Hepatocyte (in vitro differentiated cells): Measurements from ENCODE around the gene B3GAT1. TPM values are rescaled to one million over a fixed set of nuclear protein-coding genes. Genes with fewer than 3 reads are reported as not detected.

Experiments used
- DNase-seq: peaks from one replicate; pipeline ENCODE4 v3.0.0-alpha.2; 2016; ENCODE audit warnings: low spot score
- H2AFZ ChIP-seq: fragments of 200-600 bp; sonication (generic); 2 replicates; pipeline ENCODE4 v1.6.0; 2016; ENCODE audit warnings: antibody characterized with exemption, mild to moderate bottlenecking
- H3K27ac ChIP-seq: fragments of 200-600 bp; sonication (generic); 2 replicates; pipeline ENCODE4 v1.5.1; 2016; ENCODE audit warnings: mild to moderate bottlenecking
- H3K27me3 ChIP-seq: fragments of 200-600 bp; sonication (generic); 2 replicates; pipeline ENCODE4 v1.6.1; 2016
- H3K36me3 ChIP-seq: fragments of 200-600 bp; sonication (generic); replicated peaks from 2 replicates; pipeline ENCODE4 v1.5.1; 2016; ENCODE audit warnings: low read depth; ENCODE audit not compliant: insufficient read depth
- H3K4me1 ChIP-seq: fragments of 200-600 bp; sonication (generic); 2 replicates; pipeline ENCODE4 v1.5.1; 2016; ENCODE audit warnings: mild to moderate bottlenecking, moderate library complexity; ENCODE audit not compliant: insufficient read depth
- H3K4me2 ChIP-seq: fragments of 200-600 bp; sonication (generic); 2 replicates; pipeline ENCODE4 v1.6.0; 2016
- H3K4me3 ChIP-seq: fragments of 200-600 bp; sonication (generic); 2 replicates; pipeline ENCODE4 v1.5.1; 2016; ENCODE audit warnings: mild to moderate bottlenecking
- H3K79me2 ChIP-seq: fragments of 200-600 bp; sonication (generic); 2 replicates; pipeline ENCODE4 v1.6.0; 2017; ENCODE audit warnings: mild to moderate bottlenecking
- H3K9me2 ChIP-seq: fragments of 200-600 bp; sonication (generic); replicated peaks from 2 replicates; pipeline ENCODE4 v1.6.0; 2017; ENCODE audit warnings: mild to moderate bottlenecking; ENCODE audit not compliant: insufficient read depth
- H3K9me3 ChIP-seq: fragments of 200-600 bp; sonication (generic); 2 replicates; pipeline ENCODE4 v1.5.1; 2016; ENCODE audit warnings: low read depth, mild to moderate bottlenecking
- H4K20me1 ChIP-seq: fragments of 200-600 bp; sonication (generic); 2 replicates; pipeline ENCODE4 v1.6.0; 2016; ENCODE audit warnings: mild to moderate bottlenecking; ENCODE audit not compliant: insufficient read depth, poor library complexity, severe bottlenecking
- EZH2 ChIP-seq: fragments of 200-600 bp; sonication (generic); IDR thresholded peaks from 2 replicates; pipeline ENCODE4 v1.6.1; 2016; ENCODE audit warnings: antibody characterized with exemption, mild to moderate bottlenecking, borderline replicate concordance
- EZH2phosphoT487 ChIP-seq: fragments of 200-600 bp; sonication (generic); IDR thresholded peaks from one replicate; pipeline ENCODE4 v1.6.1; 2018; ENCODE audit warnings: antibody characterized with exemption, mild to moderate bottlenecking, low read depth, moderate library complexity; ENCODE audit not compliant: unreplicated experiment, severe bottlenecking
- WGBS: methylation state at CpG from one replicate; pipeline ENCODE4 v1.1.6; 2016; ENCODE audit warnings: low lambda C conversion rate; ENCODE audit errors: missing lambda C conversion rate; 5-methylcytosine and 5-hydroxymethylcytosine counted together
- polyA plus RNA-seq: library from polyadenylated mRNA; unstranded; fragments of >200 nt; fragmentation: Nextera tagmentation; extraction: Ambion mirVana; gene quantifications from 2 replicates; pipeline ENCODE4 v1.2.1, GENCODE V29; 2016
- total RNA-seq: library from RNA; depleted of rRNA; stranded (reverse); fragments of >200 nt; gene quantifications from 2 replicates; pipeline ENCODE4 v1.2.3, GENCODE V29; 2014
- TF ChIP-seq, protein P1 (sequence below): fragments of 200-600 bp; sonication (generic); IDR thresholded peaks from 2 replicates; pipeline ENCODE4 v1.5.1; 2016; ENCODE audit warnings: antibody characterized with exemption, mild to moderate bottlenecking; ENCODE audit not compliant: poor library complexity

Gene B3GAT1
- total and polyA plus RNA-seq, 2 experiments from 2014 or later, result 0.17 to 0.40 TPM

DNA sequence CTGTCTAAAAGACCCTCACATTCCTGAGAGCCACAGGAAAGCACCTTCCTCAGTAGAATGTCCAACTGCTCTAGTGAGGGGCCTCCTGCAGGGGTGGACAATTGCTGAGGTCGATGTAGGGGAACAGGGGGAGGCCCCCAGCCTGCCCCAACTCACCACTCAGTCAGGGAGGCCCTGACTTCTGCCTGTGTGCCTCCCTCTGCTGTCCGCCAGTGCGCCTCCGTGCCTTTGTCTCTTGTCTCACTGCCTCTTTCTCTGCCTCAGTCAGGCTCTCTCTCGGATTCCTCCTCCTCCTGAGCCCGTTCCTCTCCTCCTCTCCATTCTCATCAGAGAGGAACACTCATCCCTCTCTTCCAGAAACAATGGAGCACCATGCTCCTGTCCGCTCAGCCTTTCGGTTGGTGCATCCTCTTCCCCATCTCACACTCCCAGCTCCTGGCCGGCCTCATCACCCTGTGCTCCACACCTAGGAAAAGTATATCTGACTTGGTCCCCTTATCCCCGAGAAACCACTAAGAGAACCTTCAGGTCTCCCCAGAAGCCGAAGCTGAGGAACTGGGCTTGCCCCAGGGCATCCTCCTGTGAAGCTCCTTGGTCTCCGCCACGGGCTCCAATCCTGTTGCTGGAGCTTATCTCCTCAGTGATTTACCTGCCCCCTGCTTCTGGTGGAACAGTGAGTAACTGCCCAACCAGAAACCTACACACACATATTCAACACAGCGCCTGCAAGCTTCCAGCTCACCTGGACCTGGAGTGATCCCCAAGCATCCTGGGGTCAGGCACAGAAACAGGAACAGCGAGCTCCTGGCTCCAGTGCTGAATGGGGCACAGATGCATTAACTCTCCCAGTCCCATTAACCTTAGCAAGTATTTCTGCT, 2.3 kb downstream of the B3GAT1 start:
- TF ChIP-seq EZH2, result no peak
- TF ChIP-seq, protein P1, sequence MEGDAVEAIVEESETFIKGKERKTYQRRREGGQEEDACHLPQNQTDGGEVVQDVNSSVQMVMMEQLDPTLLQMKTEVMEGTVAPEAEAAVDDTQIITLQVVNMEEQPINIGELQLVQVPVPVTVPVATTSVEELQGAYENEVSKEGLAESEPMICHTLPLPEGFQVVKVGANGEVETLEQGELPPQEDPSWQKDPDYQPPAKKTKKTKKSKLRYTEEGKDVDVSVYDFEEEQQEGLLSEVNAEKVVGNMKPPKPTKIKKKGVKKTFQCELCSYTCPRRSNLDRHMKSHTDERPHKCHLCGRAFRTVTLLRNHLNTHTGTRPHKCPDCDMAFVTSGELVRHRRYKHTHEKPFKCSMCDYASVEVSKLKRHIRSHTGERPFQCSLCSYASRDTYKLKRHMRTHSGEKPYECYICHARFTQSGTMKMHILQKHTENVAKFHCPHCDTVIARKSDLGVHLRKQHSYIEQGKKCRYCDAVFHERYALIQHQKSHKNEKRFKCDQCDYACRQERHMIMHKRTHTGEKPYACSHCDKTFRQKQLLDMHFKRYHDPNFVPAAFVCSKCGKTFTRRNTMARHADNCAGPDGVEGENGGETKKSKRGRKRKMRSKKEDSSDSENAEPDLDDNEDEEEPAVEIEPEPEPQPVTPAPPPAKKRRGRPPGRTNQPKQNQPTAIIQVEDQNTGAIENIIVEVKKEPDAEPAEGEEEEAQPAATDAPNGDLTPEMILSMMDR, result no peak
- no peak for TF ChIP-seq EZH2phosphoT487
- Histone ChIP-seq H3K27me3 (peaks cover 69% of the 10 kb centered on the region), H3K27ac (no peak overlapping the region)

DNA sequence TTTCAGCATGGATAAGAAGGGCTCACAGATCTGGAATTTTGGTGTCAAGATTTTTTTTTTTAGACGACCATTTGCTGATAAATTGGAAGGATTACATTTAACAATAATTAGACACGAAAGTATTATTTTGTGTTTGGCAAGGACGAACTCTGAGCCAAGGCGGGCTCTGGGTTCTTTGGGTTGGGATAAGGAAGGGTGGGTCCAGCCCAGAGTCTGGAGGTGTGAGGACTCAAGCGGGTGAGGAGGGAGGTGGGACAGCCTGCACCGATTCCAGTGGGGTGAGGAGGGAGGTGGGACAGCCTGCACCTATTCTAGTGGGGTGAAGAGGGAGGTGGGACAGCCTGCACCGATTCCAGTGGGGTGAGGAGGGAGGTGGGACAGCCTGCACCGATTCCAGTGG, 4.1 kb downstream of the B3GAT1 start:
- Histone ChIP-seq H3K79me2 (no peaks in the 10 kb centered on the region), H3K9me3 (no peaks in the 10 kb centered on the region), H3K4me1 (no peaks in the 10 kb centered on the region), H3K4me3 (no peak overlapping the region), H3K27me3 (peaks cover 50% of the 10 kb centered on the region), H3K4me2 (no peak overlapping the region), H3K9me2 (no peaks in the 10 kb centered on the region), H2AFZ (no peak overlapping the region), H3K27ac (no peak overlapping the region), H3K36me3 (no peaks in the 10 kb centered on the region), H4K20me1 (no peaks in the 10 kb centered on the region)
- no peak for DNase-seq
- no peak for TF ChIP-seq EZH2
- TF ChIP-seq, protein P1, result no peak
- no peak for TF ChIP-seq EZH2phosphoT487
- 76% methylated on average over 6 of the region's 8 CpGs for WGBS

More for the DNA sequence above, 2.3 kb downstream of the B3GAT1 start:
- H4K20me1 ChIP-seq, result no peaks in the 10 kb centered on the region
- WGBS, result 65% methylated on average over 14 of the region's 15 CpGs
- H2AFZ ChIP-seq, result no peak overlapping the region
- DNase-seq, result no peak
- no peak overlapping the region for H3K4me3 ChIP-seq
- no peaks in the 10 kb centered on the region for H3K36me3 ChIP-seq
- H3K9me3 ChIP-seq, result no peaks in the 10 kb centered on the region
- no peaks in the 10 kb centered on the region for H3K9me2 ChIP-seq
- no peaks in the 10 kb centered on the region for H3K79me2 ChIP-seq
- no peak overlapping the region for H3K4me2 ChIP-seq
- H3K4me1 ChIP-seq, result no peaks in the 10 kb centered on the region

DNA sequence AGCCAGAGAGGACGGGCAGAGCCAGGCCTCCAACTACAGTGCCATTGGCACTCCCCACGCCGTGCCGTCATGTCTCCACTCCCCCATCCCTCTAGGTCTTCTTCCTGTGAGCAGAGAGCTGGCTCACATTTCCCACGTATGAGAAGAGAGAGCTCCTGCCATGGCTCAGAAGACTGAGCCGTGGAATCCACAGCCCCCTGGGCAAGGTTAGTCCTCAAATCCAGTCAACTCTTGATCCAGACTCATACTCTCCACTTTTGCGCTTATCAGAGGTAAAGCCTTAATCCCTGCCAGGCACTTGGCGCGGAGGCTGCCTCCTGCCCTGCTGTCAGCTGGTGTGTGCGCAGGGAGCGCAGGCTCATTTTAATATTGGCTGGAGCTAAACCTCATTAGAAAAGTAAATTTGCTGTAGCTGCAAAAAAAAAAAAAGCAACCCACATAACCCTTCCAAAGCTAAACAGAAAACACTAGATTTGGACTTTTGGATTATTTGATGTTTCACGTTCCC, 4.7 kb downstream of the B3GAT1 start:
- Histone ChIP-seq H3K9me2 (no peaks in the 10 kb centered on the region), H3K4me2 (no peak overlapping the region), H4K20me1 (no peaks in the 10 kb centered on the region), H3K4me1 (no peaks in the 10 kb centered on the region), H3K27ac (no peak overlapping the region), H3K27me3 (peaks cover 45% of the 10 kb centered on the region), H3K36me3 (no peaks in the 10 kb centered on the region), H2AFZ (no peak overlapping the region), H3K4me3 (no peak overlapping the region), H3K79me2 (no peaks in the 10 kb centered on the region), H3K9me3 (no peaks in the 10 kb centered on the region)
- TF ChIP-seq EZH2phosphoT487, result no peak
- TF ChIP-seq, protein P1, result no peak
- no peak for TF ChIP-seq EZH2
- no peak for DNase-seq
- WGBS, result 77% methylated on average over 12 of the region's 12 CpGs
